ENCODE results near the gene TENM4.

GRCh38 chr11:78832226-78832947 lies 608.4 kb downstream of the TENM4 start:
- no peak for TF ChIP-seq REST (IDR thresholded peaks at IDR 0.05; ENCODE audit: insufficient read depth in 1 of 2, low read depth in 2 of 2, low read length in 2 of 2)
- TF ChIP-seq FOXP2 (optimal IDR thresholded peaks at IDR 0.05; ENCODE audit: borderline replicate concordance, extremely low read depth, extremely low read length, insufficient read depth) = no peak
